ENCODE data around the gene OPCML.

OPCML gene

GRCh38 chr11:133115099-133115498 lies 417.2 kb downstream of the OPCML start:
- no peak for DNase-seq

- DNase-seq, result no peak
Observed at GRCh38 chr11:133107763-133108162, 424.5 kb downstream of the OPCML start.

- no peak for DNase-seq
Observed at GRCh38 chr11:133107136-133107535, 425.2 kb downstream of the OPCML start.

- DNase-seq, result no peak
Observed at GRCh38 chr11:133106417-133106816, 425.9 kb downstream of the OPCML start.

GRCh38 chr11:133104009-133104744 lies 428.1 kb downstream of the OPCML start:
- no peak for DNase-seq

- no peak for DNase-seq
Observed at GRCh38 chr11:133096981-133097380, 435.3 kb downstream of the OPCML start.

- no peak for DNase-seq
Observed at GRCh38 chr11:133086518-133086917, 445.8 kb downstream of the OPCML start.

GRCh38 chr11:133082841-133083488 lies 449.3 kb downstream of the OPCML start:
- peak; percentile 69 for DNase-seq

GRCh38 chr11:133082453-133082781 lies 449.9 kb downstream of the OPCML start:
- DNase-seq, result peak; percentile 16

- no peak for DNase-seq
Observed at GRCh38 chr11:133081730-133082452, 450.4 kb downstream of the OPCML start.

- DNase-seq, result no peak
Observed at GRCh38 chr11:133081020-133081419, 451.3 kb downstream of the OPCML start.

GRCh38 chr11:133078591-133079404 lies 453.5 kb downstream of the OPCML start:
- peak; percentile 15 for DNase-seq

GRCh38 chr11:133078012-133078411 lies 454.3 kb downstream of the OPCML start:
- DNase-seq, result no peak

- no peak for DNase-seq
Observed at GRCh38 chr11:133075351-133075750, 456.9 kb downstream of the OPCML start.

GRCh38 chr11:133072858-133073582 lies 459.3 kb downstream of the OPCML start:
- DNase-seq, result no peak

GRCh38 chr11:133072378-133072777 lies 459.9 kb downstream of the OPCML start:
- no peak for DNase-seq

GRCh38 chr11:133070791-133071190 lies 461.5 kb downstream of the OPCML start:
- DNase-seq, result no peak

GRCh38 chr11:133070021-133070713 lies 462.1 kb downstream of the OPCML start:
- no peak for DNase-seq

GRCh38 chr11:133065847-133066485 lies 466.3 kb downstream of the OPCML start:
- DNase-seq, result no peak

GRCh38 chr11:133064961-133065360 lies 467.3 kb downstream of the OPCML start:
- DNase-seq, result no peak

GRCh38 chr11:133064152-133064877 lies 468.0 kb downstream of the OPCML start:
- DNase-seq, result no peak

Measured in stimulated activated CD4-positive, alpha-beta T cell treated with anti-CD3 and anti-CD28 coated beads, Interleukin-1b, Interleukin-23, amount 100 ng/mL, for 48 hours (primary cell).